Stimulated activated CD4-positive, alpha-beta T cell treated with anti-CD3 and anti-CD28 coated beads, Interleukin-1b, Interleukin-23, amount 100 ng/mL, for 24 hours (primary cell): ENCODE results near the gene C1QL2.

Experiments
- DNase-seq, 4 experiments: peaks; one replicate each; pipeline ENCODE4 v3.0.0-alpha.2; 2020; ENCODE audit warnings: low read depth in 4 of 4, low spot score in 1 of 4

Gene C1QL2

DNA sequence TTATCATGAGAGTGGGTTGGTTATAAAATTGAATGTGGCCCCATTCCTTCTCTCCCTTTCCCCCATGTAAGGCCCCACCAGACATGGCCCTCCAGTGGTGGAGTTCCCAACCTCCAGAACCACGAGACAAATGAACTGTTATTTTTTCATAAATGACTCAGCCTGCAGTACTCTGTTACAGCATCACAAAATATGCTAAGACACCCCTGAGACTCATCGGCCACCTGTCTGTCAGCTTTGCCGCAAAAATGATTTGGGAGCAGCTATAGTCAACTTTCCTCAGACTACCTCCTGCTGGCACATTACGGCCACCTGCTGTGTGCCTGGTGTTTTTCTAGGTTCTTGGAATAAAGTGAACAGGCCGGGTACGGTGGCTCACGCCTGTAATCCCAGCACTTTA is 21.4 kb upstream of the C1QL2 start:
- DNase-seq = no peak

GRCh38 chr2:119179202-119179601 is 20.7 kb upstream of the C1QL2 start:
- no peak for DNase-seq

DNA sequence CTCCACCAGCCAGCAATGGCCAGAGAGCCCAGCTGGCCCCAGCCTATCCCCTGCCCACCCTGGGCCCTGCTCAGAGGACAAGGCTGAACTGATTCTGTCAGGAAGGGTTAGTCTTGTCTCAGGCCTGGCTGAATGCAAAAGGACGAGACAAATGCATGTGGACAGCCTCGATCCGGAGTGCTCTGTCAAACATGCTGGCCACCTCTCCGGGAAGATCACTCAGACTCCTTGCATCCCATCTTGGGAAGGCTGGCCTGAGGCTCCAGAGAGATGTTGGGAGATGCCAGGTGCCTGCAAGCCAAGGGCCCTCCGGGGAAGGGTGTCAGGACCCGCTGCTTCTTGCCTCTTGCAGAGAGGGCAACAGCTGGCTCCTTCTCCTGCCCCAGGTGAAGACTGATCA is 20.2 kb upstream of the C1QL2 start:
- no peak for DNase-seq

DNA sequence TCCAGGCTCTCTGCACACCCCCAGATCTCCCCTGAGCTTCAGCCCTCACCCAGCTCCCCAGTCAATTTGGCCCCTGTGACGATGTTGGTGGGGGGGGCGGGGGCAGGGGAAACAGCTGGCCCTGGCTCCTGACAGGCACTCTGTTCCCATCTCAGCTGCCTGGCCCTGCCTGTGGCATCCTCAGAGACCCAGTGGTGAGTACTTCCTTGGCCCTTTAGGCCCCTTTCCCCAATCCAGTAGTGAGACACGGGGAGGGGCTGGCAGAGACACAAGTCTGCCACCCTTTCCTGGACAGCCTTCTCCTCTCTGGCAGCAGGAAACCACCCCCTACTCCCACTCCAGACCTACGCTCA is 19.3 kb upstream of the C1QL2 start:
- DNase-seq = no peak

- no peak for DNase-seq
Measured at GRCh38 chr2:119177171-119177837, 18.8 kb upstream of the C1QL2 start.

GRCh38 chr2:119175517-119175916 is 17.0 kb upstream of the C1QL2 start:
- DNase-seq = no peak

- no peak for DNase-seq
Measured at GRCh38 chr2:119174993-119175347, 16.4 kb upstream of the C1QL2 start.

GRCh38 chr2:119174216-119174992 is 15.9 kb upstream of the C1QL2 start:
- DNase-seq = peak; percentile 33 to 50 (median 40)

- DNase-seq = no peak
Measured at GRCh38 chr2:119173556-119174060, 15.1 kb upstream of the C1QL2 start.

- DNase-seq = no peak
Measured at GRCh38 chr2:119170504-119170903, 12.0 kb upstream of the C1QL2 start.

DNA sequence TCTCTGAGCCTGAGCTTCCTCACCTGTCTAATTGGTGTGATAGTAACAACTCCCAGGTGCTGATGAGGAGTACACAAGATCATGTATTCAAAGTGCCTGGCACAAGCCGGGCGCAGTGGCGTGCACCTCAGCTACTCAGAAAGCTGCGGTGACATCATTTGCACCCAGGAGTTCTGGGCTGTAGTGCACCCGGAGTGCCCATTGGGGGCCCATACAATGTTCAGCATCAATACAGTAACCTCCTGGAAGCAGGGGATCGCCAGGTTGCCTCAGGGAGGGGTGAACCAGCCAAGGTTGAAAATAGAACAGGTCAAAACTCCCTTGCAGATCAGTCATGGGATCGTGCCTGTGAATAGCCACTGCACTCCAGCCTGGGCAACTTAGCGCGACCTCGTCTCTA is 11.2 kb upstream of the C1QL2 start:
- no peak for DNase-seq

DNA sequence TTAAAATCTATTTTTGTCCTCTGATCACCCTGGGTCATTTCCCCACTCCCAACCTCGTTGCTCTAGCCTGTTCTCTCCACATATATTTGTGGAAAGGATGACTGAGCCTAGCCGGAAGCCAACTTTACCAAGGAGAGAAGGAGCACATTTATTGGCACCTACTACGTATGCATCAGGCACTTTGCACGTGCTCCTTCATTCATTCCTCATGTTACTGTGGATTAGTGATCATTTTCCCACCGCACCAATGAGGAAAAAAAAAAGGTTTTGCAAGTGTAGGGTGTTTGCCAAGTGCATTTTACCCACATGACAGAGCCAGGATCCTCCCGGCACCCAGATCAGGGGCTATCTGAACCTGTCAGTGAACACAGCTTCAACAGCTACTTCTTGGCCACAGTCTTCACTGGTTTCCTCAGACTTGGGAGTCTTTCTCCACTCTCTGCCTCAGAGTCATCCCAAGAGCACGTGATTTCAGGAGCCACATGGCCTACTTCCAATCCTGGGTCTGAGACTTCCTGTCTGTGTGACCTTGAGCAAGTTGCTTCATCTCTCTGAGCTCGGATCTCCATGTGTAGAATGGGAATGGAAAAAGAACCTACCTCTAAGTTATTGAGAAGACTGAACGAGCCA is 1.9 kb upstream of the C1QL2 start:
- no peak for DNase-seq

DNA sequence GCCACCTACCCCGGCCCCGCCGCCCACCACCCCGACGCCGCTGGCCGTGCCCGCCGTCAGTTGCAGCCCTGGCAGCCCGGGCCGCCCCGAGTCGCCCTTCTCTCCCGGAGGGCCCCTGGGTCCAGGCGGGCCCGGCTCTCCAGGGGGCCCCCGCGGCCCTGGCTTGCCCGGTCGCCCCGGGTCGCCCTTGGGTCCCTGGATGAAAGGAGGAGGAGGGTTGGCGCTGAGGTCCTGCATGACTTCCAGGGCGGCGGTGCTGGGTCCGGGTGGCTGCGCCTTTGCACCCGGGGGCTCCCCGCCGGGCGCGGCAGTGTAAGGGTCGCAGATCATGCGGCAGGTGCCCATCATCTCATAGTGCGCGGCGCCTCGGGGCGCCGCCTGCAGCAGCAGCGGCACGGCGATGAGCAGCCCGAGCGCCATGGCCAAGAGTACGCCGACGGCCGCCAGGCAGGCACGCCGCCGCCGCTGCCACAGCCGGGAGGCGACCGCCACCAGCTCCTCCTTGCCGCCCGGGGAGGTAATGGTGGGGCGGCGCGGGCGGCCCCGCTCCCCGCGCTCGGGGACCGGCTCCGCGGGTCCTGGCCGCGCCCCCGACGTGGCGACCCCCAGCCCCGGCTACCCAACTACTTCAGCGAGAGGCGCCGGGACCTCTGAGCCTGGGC is 570 bp downstream of the C1QL2 start:
- no peak for DNase-seq

DNA sequence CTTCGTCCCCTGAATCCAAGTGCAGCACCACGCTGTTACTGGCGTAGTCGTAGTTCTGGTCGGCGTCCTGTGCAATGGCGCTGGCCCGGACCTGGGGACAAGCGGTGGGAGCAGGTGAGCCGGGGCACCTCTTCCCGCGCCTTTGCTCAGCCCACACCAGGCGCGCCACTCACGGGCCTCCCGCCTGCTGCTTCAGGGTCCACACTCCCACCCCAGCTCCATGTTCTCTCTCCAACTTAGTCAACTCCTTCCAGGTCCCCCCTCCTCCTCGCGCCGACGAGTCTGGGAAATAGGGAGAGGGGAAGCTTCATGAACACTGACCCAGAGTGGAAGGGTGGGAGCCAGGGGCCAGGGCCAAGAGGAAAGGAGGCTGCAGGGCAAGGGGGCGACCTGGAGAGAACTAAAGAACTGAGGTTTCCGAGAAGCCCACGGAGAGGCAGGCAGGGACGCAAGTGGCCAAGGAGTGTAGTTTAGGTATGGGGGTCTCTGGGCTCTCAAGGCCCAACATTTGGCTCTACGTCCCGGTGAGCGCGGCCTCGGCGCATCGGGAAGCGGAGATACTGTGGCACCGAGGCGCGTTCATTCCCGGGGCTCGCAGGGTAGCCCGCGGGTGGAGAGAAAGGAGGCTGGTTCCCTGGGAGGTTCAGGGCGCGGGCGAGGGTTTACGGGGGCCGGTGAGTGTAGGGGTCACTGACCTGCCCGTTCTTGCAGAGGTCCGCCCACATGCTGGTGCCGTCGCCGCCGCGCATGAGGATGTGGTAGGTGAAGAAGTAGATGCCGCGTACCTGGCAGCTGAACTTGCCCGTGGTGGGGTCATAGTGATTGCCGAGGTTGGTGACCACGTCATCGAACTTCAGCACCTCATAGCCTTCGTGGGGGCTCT is 1.4 kb downstream of the C1QL2 start:
- no peak for DNase-seq

DNA sequence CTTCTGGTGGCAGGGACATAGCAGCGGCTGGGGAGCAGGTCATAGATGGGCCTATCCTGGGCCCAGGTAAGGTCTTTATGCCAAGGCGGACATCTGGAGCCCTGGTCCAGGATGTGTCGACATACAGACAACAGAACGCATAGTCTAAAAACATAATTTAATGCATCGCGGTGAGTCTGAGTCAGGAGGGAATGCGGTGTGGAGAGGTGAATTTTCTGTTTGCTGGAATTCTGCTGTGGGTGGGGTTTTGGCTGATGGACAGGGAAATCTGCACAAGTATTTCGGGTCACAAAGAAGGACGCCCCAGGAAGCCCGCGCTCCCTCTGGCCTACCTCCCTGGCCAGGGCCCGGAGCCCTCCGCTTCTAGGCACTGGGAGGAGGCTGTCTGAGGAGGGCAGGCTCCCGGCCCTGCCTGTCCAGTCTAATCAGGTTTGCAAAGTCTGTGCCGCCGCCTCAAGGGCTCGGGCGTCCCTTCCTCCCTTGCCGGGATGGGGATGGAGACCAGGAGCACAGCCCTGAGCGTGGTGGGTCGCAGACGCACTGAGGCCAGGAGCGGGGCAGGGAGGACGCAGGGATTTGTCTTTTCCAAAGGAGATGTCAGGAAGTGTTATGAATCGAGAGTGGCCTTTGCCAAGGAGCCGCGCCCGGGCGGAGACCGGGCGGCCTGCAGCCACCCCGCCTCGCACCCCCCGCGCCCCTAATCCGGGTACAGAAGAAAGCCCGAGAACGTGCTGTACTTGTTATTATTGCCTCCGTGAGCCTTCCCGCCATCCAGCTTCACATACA is 2.3 kb downstream of the C1QL2 start:
- no peak for DNase-seq

DNA sequence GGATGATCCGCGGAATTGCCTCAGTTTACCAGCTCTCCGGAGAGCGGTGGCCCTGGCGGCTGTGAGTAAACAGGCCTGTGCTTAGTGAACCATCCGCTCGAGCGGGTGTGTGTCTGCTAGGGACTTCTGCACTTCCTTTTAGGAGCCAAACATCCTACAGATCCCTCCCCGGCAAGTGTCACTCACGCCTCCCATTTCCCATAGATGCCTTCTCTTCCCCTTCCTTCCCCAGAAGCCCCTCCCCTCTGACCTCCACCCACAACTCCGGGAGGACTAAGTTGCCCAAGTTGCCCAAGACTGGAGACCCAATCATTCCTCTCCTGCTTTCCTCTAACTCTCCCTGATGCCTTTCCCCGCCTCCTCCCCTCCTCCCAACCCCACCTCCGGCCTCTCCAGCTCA is 2.9 kb downstream of the C1QL2 start:
- DNase-seq = no peak

GRCh38 chr2:119154076-119154475 is 4.5 kb downstream of the C1QL2 start:
- no peak for DNase-seq

DNA sequence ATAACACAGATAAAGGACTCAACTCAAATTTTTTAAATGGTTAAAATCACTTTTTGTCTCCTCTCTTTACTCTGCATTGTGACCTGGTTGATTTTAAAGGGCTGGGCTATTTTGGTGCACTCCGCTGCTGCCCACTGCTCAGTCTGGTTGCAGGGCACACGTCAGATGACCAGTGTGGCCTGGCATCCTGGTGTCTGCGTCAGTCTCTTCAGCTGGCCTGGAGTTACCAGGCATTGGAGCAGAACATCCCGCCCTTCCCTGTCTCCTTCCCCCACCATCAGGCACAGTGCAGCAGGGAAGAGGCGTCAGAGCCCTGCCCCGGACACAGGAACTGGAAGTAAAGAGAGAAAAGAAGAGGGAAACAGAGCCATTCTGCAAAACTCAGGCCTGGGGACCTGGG is 8.9 kb downstream of the C1QL2 start:
- DNase-seq = no peak

- DNase-seq = no peak
Measured at GRCh38 chr2:119147776-119148715, 10.5 kb downstream of the C1QL2 start.
